BJ (cell line): Measurements from ENCODE around the gene ARL8B. TPM values are rescaled to one million over a fixed set of nuclear protein-coding genes. Genes with fewer than 3 reads are reported as not detected.

ENCODE experiments used
- CTCF ChIA-PET: fragments of 350-600 bp; formaldehyde crosslinking; extraction: SDS; loops from one replicate; lab custom pipeline; 2021; ENCODE audit warnings: antibody characterized with exemption, inconsistent platforms; lab: Yijun Ruan, JAX
- POLR2A ChIA-PET: fragments of 300-600 bp; sonication (Branson Sonifier 250); formaldehyde crosslinking; extraction: SDS; loops from one replicate; lab custom pipeline; 2021; ENCODE audit warnings: antibody characterized with exemption; lab: Charles Lee
- DNase-seq: peaks from one replicate; pipeline ENCODE4 v3.0.0-alpha.2; 2011; ENCODE audit warnings: low read depth
- H3K27me3 ChIP-seq: 2 replicates; pipeline ENCODE4 v1.6.0; 2011; ENCODE audit warnings: low read length; ENCODE audit not compliant: control insufficient read depth, insufficient read depth
- H3K36me3 ChIP-seq: 2 replicates; pipeline ENCODE4 v1.5.1; 2011; ENCODE audit warnings: low read length; ENCODE audit not compliant: control insufficient read depth, insufficient read depth
- H3K4me3 ChIP-seq: 2 replicates; pipeline ENCODE4 v1.5.1; 2011; ENCODE audit warnings: low read depth, mild to moderate bottlenecking, control low read depth, low read length
- CTCF ChIP-seq: IDR thresholded peaks from 2 replicates; pipeline ENCODE4 v1.5.1; 2011; ENCODE audit warnings: low read depth, mild to moderate bottlenecking, control low read depth, inconsistent platforms, low read length, moderate library complexity; ENCODE audit not compliant: insufficient read depth
- polyA plus RNA-seq: library from polyadenylated mRNA; depleted of rRNA; stranded (reverse); fragments of >200 nt; gene quantifications from 2 replicates; pipeline ENCODE4 v1.2.3, GENCODE V29; 2011

Gene ARL8B
- polyA plus RNA-seq, 1 experiment, result 20.3 TPM

GRCh38 chr3:5122741-5123706 lies 932 bp downstream of the ARL8B start:
- Histone ChIP-seq H3K27me3 (no peaks in the 10 kb centered on the region), H3K36me3 (no peaks in the 10 kb centered on the region), H3K4me3 (peak overlapping the region; percentile 88)
- no peak for DNase-seq
- ChIA-PET POLR2A (interaction anchor here (0.9 kb wide), 1 partner anchor 59 kb away, joined by 3 read pairs; no protein-coding TSS in a partner anchor), CTCF (interaction anchor here (0.7 to 3.4 kb wide), 5 partner anchors 8 to 412 kb away, joined by 3 to 13 read pairs (median 3); no protein-coding TSS in a partner anchor)
- TF ChIP-seq CTCF, result no peak

- CTCF ChIA-PET, result interaction anchor here (0.7 to 3.4 kb wide), 3 partner anchors 9 to 412 kb away, joined by 3 to 13 read pairs (median 4); no protein-coding TSS in a partner anchor
- Histone ChIP-seq H3K27me3 (no peaks in the 10 kb centered on the region), H3K4me3 (0 out of 2 replicates have a peak overlapping the region, but pooled peaks have one; percentile 8), H3K36me3 (no peaks in the 10 kb centered on the region)
- TF ChIP-seq CTCF, result no peak
- no peak for DNase-seq
- POLR2A ChIA-PET, result no interaction called here
These were observed 1.8 kb downstream of the ARL8B start for GRCh38 chr3:5123937-5124336.

DNA sequence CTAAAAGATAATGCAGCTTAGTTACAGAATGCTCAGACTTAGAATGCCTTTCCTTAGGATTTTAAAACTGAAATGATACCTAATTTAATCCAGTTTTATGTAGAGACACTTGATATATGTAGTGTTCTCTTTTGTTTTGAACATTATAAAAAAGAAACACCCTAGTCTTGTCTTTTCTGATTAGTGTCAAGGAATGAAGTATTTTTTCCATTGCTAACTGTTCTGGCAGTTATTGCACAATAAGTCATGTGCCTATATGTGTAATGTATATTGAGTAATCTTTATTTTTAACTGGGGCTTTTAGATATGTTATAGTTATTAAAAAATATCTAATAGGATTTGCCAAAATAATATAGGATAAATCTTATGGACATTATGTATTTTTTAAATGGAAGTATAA lies 4.5 kb downstream of the ARL8B start:
- DNase-seq, result no peak
- CTCF ChIA-PET, result interaction anchor here (1.4 to 3.4 kb wide), 2 partner anchors 10 to 415 kb away, joined by 4 to 13 read pairs; no protein-coding TSS in a partner anchor
- Histone ChIP-seq H3K36me3 (no peaks in the 10 kb centered on the region), H3K27me3 (no peaks in the 10 kb centered on the region), H3K4me3 (no peak overlapping the region)
- POLR2A ChIA-PET, result no interaction called here
- no peak for TF ChIP-seq CTCF

GRCh38 chr3:5128849-5129248 lies 6.8 kb downstream of the ARL8B start:
- Histone ChIP-seq H3K36me3 (no peaks in the 10 kb centered on the region), H3K27me3 (no peaks in the 10 kb centered on the region), H3K4me3 (no peak overlapping the region)
- CTCF ChIA-PET, result no interaction called here
- TF ChIP-seq CTCF, result no peak
- no peak for DNase-seq
- POLR2A ChIA-PET, result no interaction called here
